HG02571 (cell line): Measurements from ENCODE around the gene S100A7A.
"Not testable (repeated sequence)": the region's sequence is repeated elsewhere in the genome, so short reads cannot be mapped to it uniquely, and the experiment has no call there.

ENCODE experiments used
- ATAC-seq: cut with Tn5 transposase; IDR thresholded peaks from one replicate; pipeline ENCODE4 v1.9.1; 2021; ENCODE audit warnings: mild to moderate bottlenecking, moderate library complexity; ENCODE audit not compliant: unreplicated experiment

Gene S100A7A

GRCh38 chr1:153395136-153395685, 21.1 kb upstream of the S100A7A start:
- ATAC-seq: no peak

GRCh38 chr1:153395776-153396175, 20.5 kb upstream of the S100A7A start:
- ATAC-seq: no peak

- no peak for ATAC-seq
Observed at GRCh38 chr1:153396461-153396860, 19.9 kb upstream of the S100A7A start.

- ATAC-seq: no peak
Observed at GRCh38 chr1:153397051-153397923, 19.0 kb upstream of the S100A7A start.

- ATAC-seq: no peak
Observed at GRCh38 chr1:153397924-153398651, 18.2 kb upstream of the S100A7A start.

- ATAC-seq: no peak
Observed at GRCh38 chr1:153399401-153400055, 16.8 kb upstream of the S100A7A start.

- no peak for ATAC-seq
Observed at GRCh38 chr1:153400244-153400643, 16.1 kb upstream of the S100A7A start.

- ATAC-seq: no peak
Observed at GRCh38 chr1:153401461-153401860, 14.9 kb upstream of the S100A7A start.

GRCh38 chr1:153402226-153402625, 14.1 kb upstream of the S100A7A start:
- no peak for ATAC-seq

- no peak for ATAC-seq
Observed at GRCh38 chr1:153403421-153404085, 12.8 kb upstream of the S100A7A start.

GRCh38 chr1:153404086-153404635, 12.2 kb upstream of the S100A7A start:
- no peak for ATAC-seq

- ATAC-seq: no peak
Observed at GRCh38 chr1:153404768-153405167, 11.6 kb upstream of the S100A7A start.

GRCh38 chr1:153405825-153406599, 10.3 kb upstream of the S100A7A start:
- ATAC-seq: not testable (repeated sequence)

- ATAC-seq: not testable (repeated sequence)
Observed at GRCh38 chr1:153407274-153407673, 9.0 kb upstream of the S100A7A start.

GRCh38 chr1:153413961-153414360, 2.4 kb upstream of the S100A7A start:
- ATAC-seq: not testable (repeated sequence)

- ATAC-seq: no peak
Observed at GRCh38 chr1:153417136-153417888, 992 bp downstream of the S100A7A start.

- ATAC-seq: not testable (repeated sequence)
Observed at GRCh38 chr1:153418758-153419435, 2.6 kb downstream of the S100A7A start.

GRCh38 chr1:153419436-153419793, 3.1 kb downstream of the S100A7A start:
- ATAC-seq: not testable (repeated sequence)
